Measurements from ENCODE around the gene ZNF536.

Gene ZNF536

DNA sequence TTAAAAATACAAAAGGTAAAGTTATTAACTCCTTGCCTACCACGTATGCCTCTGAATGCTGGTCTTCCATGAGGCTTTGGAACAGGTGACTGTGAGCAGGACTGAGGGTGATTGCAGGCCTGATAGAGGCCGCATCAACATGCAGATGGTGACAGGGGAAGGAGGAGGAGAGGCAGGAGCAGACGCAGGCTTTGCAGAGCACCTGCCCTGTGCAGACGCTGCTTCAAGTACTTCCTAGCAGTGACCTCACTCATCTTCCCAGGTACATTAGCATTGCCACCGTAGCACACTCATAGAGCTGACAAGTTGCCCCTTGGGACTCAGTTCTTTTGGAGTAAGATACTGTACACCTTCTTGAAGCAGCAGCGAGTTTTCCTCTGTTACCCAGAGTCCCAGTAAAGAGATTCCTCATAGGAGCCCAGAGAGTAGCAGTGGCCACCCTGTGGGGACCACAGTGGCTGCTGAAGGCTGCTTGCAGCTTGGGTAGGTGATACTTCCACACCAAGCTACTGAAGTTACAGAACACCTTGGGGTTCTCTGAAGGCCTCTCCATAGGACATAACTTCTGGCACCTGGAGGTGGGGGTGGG lies 56.0 kb downstream of the ZNF536 start:
- H3K23ac ChIP-seq (ENCODE audit: low read length in 2 of 2) = no peak overlapping the region
- no peaks in the 10 kb centered on the region for H3K9me3 ChIP-seq (ENCODE audit: control insufficient read depth, low read length)
- H3K4me2 ChIP-seq (ENCODE audit: low read length, poor library complexity, severe bottlenecking) = no peak overlapping the region
- H3K4me1 ChIP-seq (ENCODE audit: control insufficient read depth, insufficient read depth, low read depth, low read length) = no peaks in the 10 kb centered on the region
- no peak overlapping the region for H3K18ac ChIP-seq (ENCODE audit: low read depth in 1 of 2, low read length in 2 of 2)
- H2AK5ac ChIP-seq (ENCODE audit: low read length, severe bottlenecking) = no peak overlapping the region
- WGBS = 50% methylated on average over 6 of the region's 6 CpGs
- no peak overlapping the region for H3K4me3 ChIP-seq (ENCODE audit: insufficient read depth in 1 of 2, low read depth in 1 of 2, low read length in 2 of 2)
- H3K36me3 ChIP-seq (ENCODE audit: control insufficient read depth in 1 of 2, insufficient read depth in 2 of 2, low read depth in 1 of 2, low read length in 2 of 2) = no peaks in the 10 kb centered on the region
- H2AFZ ChIP-seq (ENCODE audit: low read depth, low read length) = no peak overlapping the region
- DNase-seq = no peak
- no peak overlapping the region for H3K27ac ChIP-seq (ENCODE audit: low read length, poor library complexity, severe bottlenecking)
- no peak overlapping the region for H2BK15ac ChIP-seq (ENCODE audit: low read depth, poor library complexity, severe bottlenecking)
- no peak overlapping the region for H2BK12ac ChIP-seq (ENCODE audit: low read length in 2 of 2)
- H3K9ac ChIP-seq (ENCODE audit: low read length) = no peak overlapping the region
- no peak overlapping the region for H3K4ac ChIP-seq (ENCODE audit: low read depth in 1 of 2, low read length in 2 of 2)
- H3K14ac ChIP-seq (ENCODE audit: low read length in 2 of 2) = no peak overlapping the region
- no peak overlapping the region for H2BK120ac ChIP-seq (ENCODE audit: low read depth, low read length)
- no peaks in the 10 kb centered on the region for H3K79me1 ChIP-seq (replicated peaks; ENCODE audit: low read length, poor library complexity, severe bottlenecking)
- no peaks in the 10 kb centered on the region for H3K27me3 ChIP-seq (ENCODE audit: control insufficient read depth in 1 of 2, insufficient read depth in 1 of 2, low read length in 2 of 2)
- no peak overlapping the region for H2BK5ac ChIP-seq (ENCODE audit: low read depth, low read length, poor library complexity, severe bottlenecking)
- H4K8ac ChIP-seq (ENCODE audit: low read length) = no peak overlapping the region
- no peak overlapping the region for H4K91ac ChIP-seq (ENCODE audit: low read length)

DNA sequence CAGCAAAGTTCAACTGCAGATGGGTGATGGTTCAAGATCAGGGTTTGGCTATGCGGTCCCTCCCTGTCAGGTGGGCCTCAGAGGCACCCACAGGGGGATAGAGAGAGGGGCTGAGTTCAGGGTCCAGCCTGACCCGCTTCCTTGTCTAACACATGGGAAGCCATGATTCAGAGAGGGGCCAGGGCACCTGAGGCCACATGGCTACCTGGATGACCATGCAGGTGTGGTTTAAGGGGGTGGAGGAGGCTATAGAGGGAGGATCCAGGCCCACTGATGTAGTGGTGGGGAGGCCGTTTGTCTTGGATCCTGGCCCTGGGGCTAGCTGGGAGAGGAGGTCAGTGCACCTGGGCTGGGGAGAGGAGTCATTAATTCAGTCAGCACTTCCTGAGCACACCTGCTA lies 56.7 kb downstream of the ZNF536 start:
- H3K27me3 ChIP-seq (ENCODE audit: control insufficient read depth in 1 of 2, insufficient read depth in 1 of 2, low read length in 2 of 2) = no peaks in the 10 kb centered on the region
- no peak overlapping the region for H2AFZ ChIP-seq (ENCODE audit: low read depth, low read length)
- H4K8ac ChIP-seq (ENCODE audit: low read length) = no peak overlapping the region
- no peak overlapping the region for H3K4me2 ChIP-seq (ENCODE audit: low read length, poor library complexity, severe bottlenecking)
- H3K18ac ChIP-seq (ENCODE audit: low read depth in 1 of 2, low read length in 2 of 2) = no peak overlapping the region
- H3K79me1 ChIP-seq (replicated peaks; ENCODE audit: low read length, poor library complexity, severe bottlenecking) = no peaks in the 10 kb centered on the region
- DNase-seq = no peak
- no peak overlapping the region for H3K4me3 ChIP-seq (ENCODE audit: insufficient read depth in 1 of 2, low read depth in 1 of 2, low read length in 2 of 2)
- no peak overlapping the region for H2BK5ac ChIP-seq (ENCODE audit: low read depth, low read length, poor library complexity, severe bottlenecking)
- H3K23ac ChIP-seq (ENCODE audit: low read length in 2 of 2) = no peak overlapping the region
- H4K91ac ChIP-seq (ENCODE audit: low read length) = no peak overlapping the region
- no peaks in the 10 kb centered on the region for H3K4me1 ChIP-seq (ENCODE audit: control insufficient read depth, insufficient read depth, low read depth, low read length)
- no peak overlapping the region for H2BK12ac ChIP-seq (ENCODE audit: low read length in 2 of 2)
- no peak overlapping the region for H3K4ac ChIP-seq (ENCODE audit: low read depth in 1 of 2, low read length in 2 of 2)
- H2BK15ac ChIP-seq (ENCODE audit: low read depth, poor library complexity, severe bottlenecking) = no peak overlapping the region
- H3K9me3 ChIP-seq (ENCODE audit: control insufficient read depth, low read length) = no peaks in the 10 kb centered on the region
- WGBS = 66% methylated on average over 3 of the region's 3 CpGs
- no peak overlapping the region for H3K27ac ChIP-seq (ENCODE audit: low read length, poor library complexity, severe bottlenecking)
- no peak overlapping the region for H2AK5ac ChIP-seq (ENCODE audit: low read length, severe bottlenecking)
- H3K9ac ChIP-seq (ENCODE audit: low read length) = no peak overlapping the region
- H3K14ac ChIP-seq (ENCODE audit: low read length in 2 of 2) = no peak overlapping the region
- H3K36me3 ChIP-seq (ENCODE audit: control insufficient read depth in 1 of 2, insufficient read depth in 2 of 2, low read depth in 1 of 2, low read length in 2 of 2) = no peaks in the 10 kb centered on the region
- no peak overlapping the region for H2BK120ac ChIP-seq (ENCODE audit: low read depth, low read length)

DNA sequence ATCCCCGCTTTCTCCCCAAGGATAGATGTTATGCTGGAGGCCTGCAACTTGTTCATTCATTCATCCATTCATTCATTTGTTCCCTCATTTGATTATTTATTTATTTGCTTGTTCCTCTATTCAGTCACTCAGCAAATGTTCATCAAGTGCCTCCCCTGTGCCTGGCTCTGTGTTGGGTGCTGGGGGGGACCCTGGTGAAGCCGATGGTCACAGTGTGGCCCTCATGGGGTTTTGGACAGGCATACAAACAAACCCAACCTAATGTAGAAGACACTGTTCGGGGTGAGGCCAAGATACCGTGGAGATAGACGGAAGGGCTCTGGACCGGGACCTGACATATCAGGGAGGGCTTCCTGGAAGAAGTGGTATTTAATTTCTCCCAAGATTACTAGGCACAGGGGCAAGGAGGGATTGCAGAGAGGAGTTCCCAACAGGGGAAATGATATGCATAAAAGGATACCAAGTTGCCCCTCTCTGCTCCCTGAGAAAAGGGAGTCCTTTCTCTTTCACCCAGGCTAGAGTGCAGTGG lies 58.1 kb downstream of the ZNF536 start:
- Histone ChIP-seq H3K9ac (ENCODE audit: low read length) (no peak overlapping the region), H4K91ac (ENCODE audit: low read length) (no peak overlapping the region), H2AK5ac (ENCODE audit: low read length, severe bottlenecking) (no peak overlapping the region), H3K14ac (ENCODE audit: low read length in 2 of 2) (no peak overlapping the region), H3K4me2 (ENCODE audit: low read length, poor library complexity, severe bottlenecking) (no peak overlapping the region), H3K23ac (ENCODE audit: low read length in 2 of 2) (no peak overlapping the region), H2AFZ (ENCODE audit: low read depth, low read length) (no peak overlapping the region), H3K27ac (ENCODE audit: low read length, poor library complexity, severe bottlenecking) (no peak overlapping the region), H2BK15ac (ENCODE audit: low read depth, poor library complexity, severe bottlenecking) (no peak overlapping the region), H2BK120ac (ENCODE audit: low read depth, low read length) (no peak overlapping the region), H2BK12ac (ENCODE audit: low read length in 2 of 2) (no peak overlapping the region), H2BK5ac (ENCODE audit: low read depth, low read length, poor library complexity, severe bottlenecking) (no peak overlapping the region), H3K79me1 (replicated peaks; ENCODE audit: low read length, poor library complexity, severe bottlenecking) (no peaks in the 10 kb centered on the region), H3K9me3 (ENCODE audit: control insufficient read depth, low read length) (no peaks in the 10 kb centered on the region), H4K8ac (ENCODE audit: low read length) (no peak overlapping the region), H3K36me3 (ENCODE audit: control insufficient read depth in 1 of 2, insufficient read depth in 2 of 2, low read depth in 1 of 2, low read length in 2 of 2) (no peaks in the 10 kb centered on the region), H3K27me3 (ENCODE audit: control insufficient read depth in 1 of 2, insufficient read depth in 1 of 2, low read length in 2 of 2) (no peaks in the 10 kb centered on the region), H3K18ac (ENCODE audit: low read depth in 1 of 2, low read length in 2 of 2) (no peak overlapping the region), H3K4me1 (ENCODE audit: control insufficient read depth, insufficient read depth, low read depth, low read length) (no peaks in the 10 kb centered on the region), H3K4me3 (ENCODE audit: insufficient read depth in 1 of 2, low read depth in 1 of 2, low read length in 2 of 2) (no peak overlapping the region), H3K4ac (ENCODE audit: low read depth in 1 of 2, low read length in 2 of 2) (no peak overlapping the region)
- 87% methylated on average over 6 of the region's 6 CpGs for WGBS
- DNase-seq = no peak

DNA sequence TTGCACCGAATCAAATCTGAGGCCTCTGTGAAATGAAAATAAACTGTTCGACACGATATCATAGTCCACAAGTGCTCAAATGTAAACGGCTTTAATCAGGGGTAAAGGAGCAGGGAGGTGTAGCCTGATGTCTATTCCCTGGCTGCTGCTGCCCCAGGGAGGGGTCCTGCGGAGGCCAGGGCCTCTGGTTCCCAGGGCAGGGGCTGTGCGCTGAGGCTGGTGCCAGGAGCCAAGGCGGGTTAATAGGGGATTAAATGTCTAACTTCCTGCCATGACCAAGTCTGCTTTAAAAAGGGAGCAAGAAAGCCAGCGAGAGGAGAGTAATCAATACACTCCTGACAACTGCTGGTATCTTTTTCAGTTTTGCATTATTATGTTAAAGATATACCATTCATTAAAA lies 59.4 kb downstream of the ZNF536 start:
- DNase-seq = no peak
- H3K23ac ChIP-seq (ENCODE audit: low read length in 2 of 2) = no peak overlapping the region
- H3K36me3 ChIP-seq (ENCODE audit: control insufficient read depth in 1 of 2, insufficient read depth in 2 of 2, low read depth in 1 of 2, low read length in 2 of 2) = no peaks in the 10 kb centered on the region
- H3K4me3 ChIP-seq (ENCODE audit: insufficient read depth in 1 of 2, low read depth in 1 of 2, low read length in 2 of 2) = no peak overlapping the region
- H2AFZ ChIP-seq (ENCODE audit: low read depth, low read length) = no peak overlapping the region
- no peak overlapping the region for H2BK5ac ChIP-seq (ENCODE audit: low read depth, low read length, poor library complexity, severe bottlenecking)
- no peak overlapping the region for H3K4me2 ChIP-seq (ENCODE audit: low read length, poor library complexity, severe bottlenecking)
- no peak overlapping the region for H2AK5ac ChIP-seq (ENCODE audit: low read length, severe bottlenecking)
- no peaks in the 10 kb centered on the region for H3K79me1 ChIP-seq (replicated peaks; ENCODE audit: low read length, poor library complexity, severe bottlenecking)
- no peak overlapping the region for H3K27ac ChIP-seq (ENCODE audit: low read length, poor library complexity, severe bottlenecking)
- H2BK15ac ChIP-seq (ENCODE audit: low read depth, poor library complexity, severe bottlenecking) = no peak overlapping the region
- H4K91ac ChIP-seq (ENCODE audit: low read length) = no peak overlapping the region
- H4K8ac ChIP-seq (ENCODE audit: low read length) = no peak overlapping the region
- no peak overlapping the region for H3K4ac ChIP-seq (ENCODE audit: low read depth in 1 of 2, low read length in 2 of 2)
- no peak overlapping the region for H3K18ac ChIP-seq (ENCODE audit: low read depth in 1 of 2, low read length in 2 of 2)
- H3K9me3 ChIP-seq (ENCODE audit: control insufficient read depth, low read length) = no peaks in the 10 kb centered on the region
- no peak overlapping the region for H3K14ac ChIP-seq (ENCODE audit: low read length in 2 of 2)
- WGBS = 75% methylated on average over 6 of the region's 8 CpGs
- no peak overlapping the region for H2BK120ac ChIP-seq (ENCODE audit: low read depth, low read length)
- H2BK12ac ChIP-seq (ENCODE audit: low read length in 2 of 2) = no peak overlapping the region
- H3K27me3 ChIP-seq (ENCODE audit: control insufficient read depth in 1 of 2, insufficient read depth in 1 of 2, low read length in 2 of 2) = no peaks in the 10 kb centered on the region
- H3K9ac ChIP-seq (ENCODE audit: low read length) = no peak overlapping the region
- H3K4me1 ChIP-seq (ENCODE audit: control insufficient read depth, insufficient read depth, low read depth, low read length) = no peaks in the 10 kb centered on the region

All from mesenchymal stem cell (in vitro differentiated cells and primary cell).